Inflammatory macrophage (primary cell): Measurements from ENCODE around the gene VTN.

Source experiments
- DNase-seq, 2 donors: peaks; one replicate each; pipeline ENCODE4 v3.0.0-alpha.2; 2020 to 2022

VTN gene

GRCh38 chr17:28395426-28395825 is 25.3 kb upstream of the VTN start:
- DNase-seq: no peak

- DNase-seq: no peak
Observed at GRCh38 chr17:28394337-28395116, 24.4 kb upstream of the VTN start.

GRCh38 chr17:28392491-28392890 is 22.4 kb upstream of the VTN start:
- DNase-seq: no peak

- no peak for DNase-seq
Observed at GRCh38 chr17:28391401-28391800, 21.3 kb upstream of the VTN start.

- DNase-seq: no peak
Observed at GRCh38 chr17:28390984-28391383, 20.9 kb upstream of the VTN start.

GRCh38 chr17:28390563-28390962 is 20.5 kb upstream of the VTN start:
- no peak for DNase-seq

- DNase-seq: no peak
Observed at GRCh38 chr17:28390141-28390540, 20.0 kb upstream of the VTN start.

GRCh38 chr17:28388106-28388505 is 18.0 kb upstream of the VTN start:
- no peak for DNase-seq

GRCh38 chr17:28386391-28386790 is 16.3 kb upstream of the VTN start:
- no peak for DNase-seq

- no peak for DNase-seq
Observed at GRCh38 chr17:28385406-28385805, 15.3 kb upstream of the VTN start.

GRCh38 chr17:28385037-28385400 is 14.9 kb upstream of the VTN start:
- DNase-seq: no peak

- peak; percentile 54 to 63 for DNase-seq
Observed at GRCh38 chr17:28384281-28385036, 14.4 kb upstream of the VTN start.

GRCh38 chr17:28381141-28381825 is 11.2 kb upstream of the VTN start:
- peak in 1 of 2 donors; percentile 54 for DNase-seq

- DNase-seq: peak; percentile 52 to 79
Observed at GRCh38 chr17:28379814-28380801, 10.0 kb upstream of the VTN start.

GRCh38 chr17:28372945-28373274 is 2.8 kb upstream of the VTN start:
- DNase-seq: no peak

- DNase-seq: no peak
Observed at GRCh38 chr17:28372203-28372944, 2.3 kb upstream of the VTN start.

GRCh38 chr17:28371245-28372202 is 1.4 kb upstream of the VTN start, which contains the start of gene SARM1:
Gene SARM1, plus strand, starts transcription at chr17:28371694. Its CDS starts 339 bp downstream, at chr17:28372033.
- no peak for DNase-seq

- no peak for DNase-seq
Observed at GRCh38 chr17:28370744-28371103, 617 bp upstream of the VTN start.

GRCh38 chr17:28369684-28370034 is 448 bp downstream of the VTN start:
- DNase-seq: no peak

- no peak for DNase-seq
Observed at GRCh38 chr17:28368915-28369683, 1.0 kb downstream of the VTN start.
